Placental pericyte (primary cell): ENCODE data around the gene FBLN7. TPM values are rescaled to one million over a fixed set of nuclear protein-coding genes. Genes with fewer than 3 reads are reported as not detected.

Experiments
- total RNA-seq: library from RNA; depleted of rRNA; stranded (reverse); fragments of >200 nt; gene quantifications from 2 replicates; pipeline ENCODE4 v1.2.3, GENCODE V29; 2012

FBLN7 gene
- total RNA-seq, result 0.66 and 2.9 TPM in 2 replicates

GRCh38 chr2:112138159-112139032, at the start of gene FBLN7:
FBLN7 (plus strand) TSS chr2:112138385; CDS start chr2:112138656, 271 bp downstream.

Other genes with a start within 250 kb of the FBLN7 start
- gene MERTK, start 239.8 kb upstream of the FBLN7 start, total RNA-seq, result 0.14 and 0.44 TPM in 2 replicates
- gene TMEM87B, start 83.1 kb upstream of the FBLN7 start, total RNA-seq, result 65.6 and 77.0 TPM in 2 replicates
- gene ZC3H8, start 116.7 kb downstream of the FBLN7 start, total RNA-seq, result 2.1 and 7.0 TPM in 2 replicates
- gene ZC3H6, start 137.2 kb downstream of the FBLN7 start, total RNA-seq, result 2.4 and 2.7 TPM in 2 replicates